GM12875 (cell line): ENCODE results near the gene PTPRC.
A peak's percentile ranks its signal among the peaks of the same experiment; 100 is the strongest.

Experiments
- H3K4me3 ChIP-seq: one replicate; pipeline ENCODE4 v1.5.1; 2011; ENCODE audit warnings: low read depth, low read length, control low read depth
- CTCF ChIP-seq: IDR thresholded peaks from 2 replicates; pipeline ENCODE4 v1.5.1; 2011; ENCODE audit warnings: low read depth, mild to moderate bottlenecking, control low read depth, inconsistent platforms, low read length, moderate library complexity, borderline replicate concordance; ENCODE audit not compliant: insufficient read depth

Gene PTPRC

GRCh38 chr1:198778049-198778448 lies 139.2 kb downstream of the PTPRC start:
- H3K4me3 ChIP-seq: no peak overlapping the region
- no peak for TF ChIP-seq CTCF

- no peak overlapping the region for H3K4me3 ChIP-seq
- TF ChIP-seq CTCF: no peak
These were observed 141.5 kb downstream of the PTPRC start for GRCh38 chr1:198780376-198780775.

GRCh38 chr1:198788561-198789064 lies 149.8 kb downstream of the PTPRC start:
- TF ChIP-seq CTCF: 0 out of 2 replicates have a peak, but pooled peaks have one; percentile 29
- no peak overlapping the region for H3K4me3 ChIP-seq

- TF ChIP-seq CTCF: no peak
These were observed 154.9 kb downstream of the PTPRC start for GRCh38 chr1:198793714-198794113.

GRCh38 chr1:198794498-198794897 lies 155.7 kb downstream of the PTPRC start:
- TF ChIP-seq CTCF: no peak
- no peak overlapping the region for H3K4me3 ChIP-seq

More at GRCh38 chr1:198793714-198794113, 154.9 kb downstream of the PTPRC start:
- H3K4me3 ChIP-seq: no peak overlapping the region

GRCh38 chr1:198797656-198798055 lies 158.8 kb downstream of the PTPRC start:
- no peak for TF ChIP-seq CTCF
- no peak overlapping the region for H3K4me3 ChIP-seq

- TF ChIP-seq CTCF: no peak
- H3K4me3 ChIP-seq: no peak overlapping the region
These were observed 160.1 kb downstream of the PTPRC start for GRCh38 chr1:198798923-198799386.
